Pancreas (tissue), 10 donors: ENCODE data around the gene MKRN2. TPM values are rescaled to one million over a fixed set of nuclear protein-coding genes. Genes with fewer than 3 reads are reported as not detected.

Experiments
- ATAC-seq, 4 donors: fragments of 200-7000 bp; cut with Tn5 transposase; one replicate each; pipeline versions ENCODE4 v1.8.0 to v1.9.1; 2020; ENCODE audit warnings: mild to moderate bottlenecking in 4 of 4, moderate library complexity in 4 of 4
- DNase-seq, 6 donors: peaks; one replicate each; pipeline ENCODE4 v3.0.0-alpha.2; 2020
- FAIRE-seq: peaks from 2 replicates; lab custom pipeline; 2012; peaks lifted over from hg19 to GRCh38; lab: Jason Lieb, UNC
- H3K27ac ChIP-seq, 4 donors: fragments of 200-600 bp; sonication (generic); 1 replicate in 3 of 4; 2 replicates in 1 of 4; pipeline versions ENCODE4 v1.5.0 to v1.8.0; 2020
- H3K27me3 ChIP-seq, 4 donors: fragments of 200-600 bp; one replicate each; pipeline ENCODE4 v1.8.0; 2021
- H3K36me3 ChIP-seq, 3 donors: fragments of 200-600 bp; sonication (generic) in 1 of 3; one replicate each; pipeline versions ENCODE4 v1.5.0 to v1.8.0; 2020 to 2021
- H3K4me1 ChIP-seq, 3 donors: fragments of 200-600 bp; one replicate each; pipeline ENCODE4 v1.8.0; 2021
- H3K4me3 ChIP-seq, 4 donors: fragments of 200-600 bp; sonication (generic) in 2 of 4; one replicate each; pipeline versions ENCODE4 v1.5.0 to v1.8.0; 2020 to 2021
- H3K9me3 ChIP-seq, 4 donors: fragments of 200-600 bp; one replicate each; pipeline ENCODE4 v1.8.0; 2021
- WGBS, 2 donors: extraction: QIAGEN DNeasy Blood & Tissue Kit; methylation state at CpG; one replicate each; pipeline ENCODE4 v1.1.7; 2013; 5-methylcytosine and 5-hydroxymethylcytosine counted together
- intact Hi-C, 3 donors: fragments of 100-400 bp; cut with DNase I; formaldehyde crosslinking; loops; one replicate each; pipeline versions ENCODE4 v1.11.1 to v1.14.2; 2022
- polyA plus RNA-seq, 2 donors: library from polyadenylated mRNA; stranded (reverse); fragments of 200-250 nt; gene quantifications; one replicate each; pipeline ENCODE4 v1.2.3, GENCODE V29; 2013
- total RNA-seq, 6 donors: library from RNA; stranded (reverse); fragmentation: NEBNext Ultra II Directional in 4 of 6; extraction: Animal tissue kit (Norgen Biotek cat#: 25700) in 4 of 6; gene quantifications; one replicate each; pipeline versions ENCODE4 v1.2.1 to v1.2.4, GENCODE V29; 2021 to 2023
- TF ChIP-seq, protein P1 (sequence below), 4 donors: fragments of 200-600 bp; sonication (generic) in 3 of 4; IDR thresholded peaks; one replicate each; pipeline versions ENCODE4 v1.5.0 to v1.8.0; 2021; ENCODE audit warnings: antibody characterized with exemption in 4 of 4
- donor health status: healthy with polysubstance abuse.
- donor health status: DM: no; HTN: no; CAD: no; lungs with moderate emphysema.
- donor health status: DM: no; HTN: no; CAD: no.
- donor health status: control.
- donor health status: control.
- donor health status: Bipolar disorder and iron deficiency.
- donor health status: DM: yes; HTN: yes; CAD: no.
- donor health status: DM: no; HTN: no; CAD: no.
- donor health status: DM: no; HTN: no; CAD: no.
- donor health status: DM: yes; HTN: yes; CAD: no.

The MKRN2 gene
- total and polyA plus RNA-seq, 8 donors: 8.5 to 17.0 (median 13.2) TPM

DNA sequence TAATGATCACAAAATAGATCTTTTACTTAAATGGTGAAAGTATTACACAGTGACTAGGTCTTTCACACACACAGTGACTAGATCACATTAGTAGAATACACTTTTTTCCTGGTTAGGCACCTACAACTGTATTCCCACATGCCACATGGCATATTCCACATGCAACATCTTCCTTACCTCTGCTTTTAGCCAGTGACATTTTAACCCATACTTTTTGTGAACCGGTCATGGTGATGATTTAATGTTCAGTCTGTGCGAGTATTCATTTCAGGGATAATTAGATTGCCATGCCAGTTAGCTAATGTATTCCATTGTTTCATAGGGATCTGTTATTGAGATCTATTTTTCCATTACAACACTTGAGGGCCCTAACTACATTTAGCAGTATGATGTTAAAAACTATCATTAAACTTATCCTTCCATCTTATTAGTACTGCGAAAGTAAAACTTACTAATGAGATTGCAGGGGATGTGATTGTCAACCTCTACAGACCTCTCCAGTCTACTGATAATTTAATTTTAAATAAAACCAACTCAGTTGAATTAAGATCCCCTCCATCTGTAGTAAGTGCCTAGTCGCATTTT, 44.3 kb upstream of the MKRN2 start:
- H3K36me3 ChIP-seq: no peaks in the 10 kb centered on the region
- no peak overlapping the region for H3K27ac ChIP-seq
- WGBS, 2 donors: 95 to 96% methylated on average over 4 of the region's 4 CpGs
- H3K27me3 ChIP-seq: no peaks in the 10 kb centered on the region
- ATAC-seq (no peak), FAIRE-seq (no peak), DNase-seq (no peak)
- TF ChIP-seq, protein P1, sequence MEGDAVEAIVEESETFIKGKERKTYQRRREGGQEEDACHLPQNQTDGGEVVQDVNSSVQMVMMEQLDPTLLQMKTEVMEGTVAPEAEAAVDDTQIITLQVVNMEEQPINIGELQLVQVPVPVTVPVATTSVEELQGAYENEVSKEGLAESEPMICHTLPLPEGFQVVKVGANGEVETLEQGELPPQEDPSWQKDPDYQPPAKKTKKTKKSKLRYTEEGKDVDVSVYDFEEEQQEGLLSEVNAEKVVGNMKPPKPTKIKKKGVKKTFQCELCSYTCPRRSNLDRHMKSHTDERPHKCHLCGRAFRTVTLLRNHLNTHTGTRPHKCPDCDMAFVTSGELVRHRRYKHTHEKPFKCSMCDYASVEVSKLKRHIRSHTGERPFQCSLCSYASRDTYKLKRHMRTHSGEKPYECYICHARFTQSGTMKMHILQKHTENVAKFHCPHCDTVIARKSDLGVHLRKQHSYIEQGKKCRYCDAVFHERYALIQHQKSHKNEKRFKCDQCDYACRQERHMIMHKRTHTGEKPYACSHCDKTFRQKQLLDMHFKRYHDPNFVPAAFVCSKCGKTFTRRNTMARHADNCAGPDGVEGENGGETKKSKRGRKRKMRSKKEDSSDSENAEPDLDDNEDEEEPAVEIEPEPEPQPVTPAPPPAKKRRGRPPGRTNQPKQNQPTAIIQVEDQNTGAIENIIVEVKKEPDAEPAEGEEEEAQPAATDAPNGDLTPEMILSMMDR (IDR thresholded peaks at IDR 0.05): no peak
- intact Hi-C loops: no loop called here
- H3K4me3 ChIP-seq: no peak overlapping the region
- H3K9me3 ChIP-seq: no peaks in the 10 kb centered on the region
- peaks cover 5 to 12% (median 12%) of the 10 kb centered on the region in 3 donors for H3K4me1 ChIP-seq

DNA sequence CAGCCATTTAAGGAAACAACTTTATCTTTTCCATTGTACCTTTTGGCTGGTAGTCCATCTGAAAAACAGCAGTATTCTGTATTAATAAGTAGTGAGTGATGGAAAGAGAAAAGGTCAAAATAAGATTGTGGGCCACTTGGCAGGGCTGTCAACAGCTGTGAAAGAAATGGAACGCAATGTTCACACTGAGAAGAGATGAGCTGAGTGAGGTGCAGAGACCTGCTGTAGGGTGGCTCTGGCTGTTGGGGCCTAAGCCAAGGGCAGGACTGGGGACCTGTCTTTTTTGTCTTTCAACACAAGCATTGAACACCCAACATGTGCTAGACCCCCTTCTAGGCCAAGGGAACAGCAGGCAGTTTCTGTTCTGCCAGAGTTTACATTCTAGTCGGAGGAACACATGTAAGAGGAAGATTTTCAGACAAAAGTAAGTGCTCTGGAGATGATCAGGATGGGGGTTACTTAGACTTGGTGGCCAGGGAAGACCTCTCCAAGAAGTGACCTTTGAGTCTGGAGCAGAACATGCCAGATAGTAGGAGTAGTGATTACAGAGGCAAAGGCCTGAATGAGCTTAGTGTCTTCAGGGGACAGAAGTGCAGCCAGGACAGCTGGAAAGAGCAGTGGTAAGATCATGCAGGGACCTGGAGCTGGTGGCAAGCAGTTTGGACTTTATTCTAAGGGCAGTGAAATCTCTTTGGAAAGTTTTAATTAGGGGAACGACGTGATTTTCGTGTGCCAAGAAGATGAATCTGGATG, 43.0 kb upstream of the MKRN2 start:
- no peak for FAIRE-seq
- H3K4me1 ChIP-seq: peaks cover 5 to 16% (median 12%) of the 10 kb centered on the region in 3 donors

DNA sequence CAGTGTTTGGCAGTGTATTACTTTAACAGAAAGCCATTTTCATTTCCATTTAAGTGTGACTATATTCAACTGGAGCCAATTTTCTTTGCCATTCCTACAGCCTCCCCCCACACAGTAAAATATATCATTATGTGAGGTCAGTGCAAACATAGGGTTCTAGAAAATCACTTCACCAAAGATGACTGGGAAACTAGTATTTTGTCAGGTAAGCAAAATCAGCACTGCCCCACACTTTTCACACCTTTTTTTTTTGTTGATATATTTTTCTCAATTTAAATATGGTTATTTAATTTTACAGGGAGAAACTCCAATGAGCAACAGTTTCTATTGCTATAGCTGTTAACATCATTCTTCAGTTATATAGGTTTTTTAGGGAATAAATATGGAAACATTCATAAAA, 41.3 kb upstream of the MKRN2 start:
- no peak for FAIRE-seq

More for the DNA sequence above, 43.0 kb upstream of the MKRN2 start:
- H3K27ac ChIP-seq: no peak overlapping the region
- WGBS, 2 donors: 83 to 86% methylated on average over 5 of the region's 5 CpGs
- intact Hi-C loops: no loop called here
- TF ChIP-seq, protein P1 (IDR thresholded peaks at IDR 0.05): no peak
- DNase-seq (no peak), ATAC-seq (no peak)
- no peaks in the 10 kb centered on the region for H3K9me3 ChIP-seq
- no peaks in the 10 kb centered on the region for H3K36me3 ChIP-seq
- H3K27me3 ChIP-seq: no peaks in the 10 kb centered on the region
- no peak overlapping the region for H3K4me3 ChIP-seq

DNA sequence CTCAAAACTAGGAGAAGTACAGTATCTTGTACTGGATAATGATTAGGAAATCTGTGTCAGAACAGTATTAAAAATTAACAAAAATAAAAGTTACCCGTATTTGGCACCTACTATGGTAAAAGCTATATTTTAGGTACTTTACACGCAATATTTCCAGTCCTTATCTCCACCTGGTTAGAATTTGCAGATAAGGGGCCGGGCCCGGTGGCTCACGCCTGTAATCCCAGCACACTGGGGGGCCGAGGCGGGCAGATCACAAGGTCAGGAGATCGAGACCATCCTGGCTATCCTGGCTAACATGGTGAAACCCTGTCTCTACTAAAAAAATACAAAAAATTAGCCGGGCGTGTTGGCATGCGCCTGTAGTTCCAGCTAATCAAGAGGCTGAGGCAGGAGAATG, 40.0 kb upstream of the MKRN2 start:
- no peak for FAIRE-seq
- DNase-seq: no peak
- 25 to 30% methylated on average over 11 of the region's 11 CpGs for WGBS, 2 donors
- H3K27me3 ChIP-seq: no peaks in the 10 kb centered on the region
- H3K36me3 ChIP-seq: no peaks in the 10 kb centered on the region
- TF ChIP-seq, protein P1 (IDR thresholded peaks at IDR 0.05): no peak
- H3K4me3 ChIP-seq: no peak overlapping the region
- H3K9me3 ChIP-seq: no peaks in the 10 kb centered on the region
- peak in 3 of 4 donors; percentile 48 to 62 (median 53) for ATAC-seq
- H3K4me1 ChIP-seq: peaks cover 5 to 16% (median 13%) of the 10 kb centered on the region in 3 donors
- no peak overlapping the region for H3K27ac ChIP-seq
- intact Hi-C loops: no loop called here

More for the DNA sequence above, 41.3 kb upstream of the MKRN2 start:
- intact Hi-C loops: no loop called here
- Histone ChIP-seq H3K36me3 (no peaks in the 10 kb centered on the region), H3K27ac (no peak overlapping the region), H3K4me1 (peaks cover 5 to 16% (median 12%) of the 10 kb centered on the region in 3 donors), H3K27me3 (no peaks in the 10 kb centered on the region), H3K4me3 (no peak overlapping the region), H3K9me3 (no peaks in the 10 kb centered on the region)
- DNase-seq (no peak), ATAC-seq (no peak)
- TF ChIP-seq, protein P1 (IDR thresholded peaks at IDR 0.05): no peak
